IMR-90 (cell line): ENCODE measurements around the gene CMIP. TPM values are rescaled to one million over a fixed set of nuclear protein-coding genes. Genes with fewer than 3 reads are reported as not detected.

Experiments used
- ATAC-seq: fragments of 200-7000 bp; cut with Tn5 transposase; 2 replicates; pipeline ENCODE4 v1.9.1; 2020; ENCODE audit warnings: low read depth, mild to moderate bottlenecking, moderate library complexity
- BruUV-seq: library from RNA; stranded (reverse); fragments of 400-500 nt; replicated peaks from 2 replicates; lab custom pipeline; 2021; lab: Mats Ljungman, UMichigan
- CTCF ChIA-PET: fragments of 300-600 bp; formaldehyde crosslinking; extraction: SDS; loops from one replicate; lab custom pipeline; 2021; ENCODE audit warnings: antibody characterized with exemption; lab: Yijun Ruan, JAX
- POLR2A ChIA-PET: fragments of 300-600 bp; sonication (Branson Sonifier 250); formaldehyde crosslinking; loops from one replicate; lab custom pipeline; 2022; ENCODE audit warnings: antibody characterized with exemption; ENCODE audit not compliant: unreplicated experiment; lab: Charles Lee
- DNase-seq: peaks from one replicate; pipeline ENCODE4 v3.0.0; 2013
- H2AFZ ChIP-seq: replicated peaks from 2 replicates; pipeline ENCODE3; 2013; ENCODE audit warnings: low read length, mild to moderate bottlenecking; ENCODE audit not compliant: poor library complexity
- H2AK5ac ChIP-seq: 2 replicates; pipeline ENCODE4 v1.6.1; 2013; ENCODE audit warnings: low read depth, low read length, inconsistent platforms
- H2AK9ac ChIP-seq: replicated peaks from 2 replicates; pipeline ENCODE3; 2013; ENCODE audit warnings: mild to moderate bottlenecking, low read depth, low read length, moderate library complexity; ENCODE audit not compliant: poor library complexity
- H2BK120ac ChIP-seq: 2 replicates; pipeline ENCODE4 v1.6.1; 2013; ENCODE audit warnings: low read depth, low read length, inconsistent platforms
- H2BK15ac ChIP-seq: 3 replicates; pipeline ENCODE4 v1.6.1; 2013; ENCODE audit warnings: low read depth, low read length, inconsistent platforms
- H2BK20ac ChIP-seq: 2 replicates; pipeline ENCODE4 v1.6.1; 2013; ENCODE audit warnings: low read depth, mild to moderate bottlenecking, inconsistent platforms, low read length, moderate library complexity
- H2BK5ac ChIP-seq: 2 replicates; pipeline ENCODE4 v1.6.1; 2013; ENCODE audit warnings: mild to moderate bottlenecking, low read depth, low read length, inconsistent platforms; ENCODE audit not compliant: poor library complexity, severe bottlenecking
- H3K14ac ChIP-seq: replicated peaks from 2 replicates; pipeline ENCODE4 v1.6.1; 2013; ENCODE audit warnings: low read depth, low read length, inconsistent platforms
- H3K18ac ChIP-seq: 2 replicates; pipeline ENCODE4 v1.6.1; 2013; ENCODE audit warnings: low read depth, low read length, control low read depth
- H3K23ac ChIP-seq: 2 replicates; pipeline ENCODE4 v1.6.1; 2013; ENCODE audit warnings: low read depth, low read length, inconsistent platforms
- H3K27ac ChIP-seq: 2 replicates; pipeline ENCODE4 v1.5.1; 2013; ENCODE audit warnings: mild to moderate bottlenecking, control low read depth, low read length; ENCODE audit not compliant: insufficient read depth
- H3K27me3 ChIP-seq: 2 replicates; pipeline ENCODE4 v1.6.1; 2013; ENCODE audit warnings: low read length; ENCODE audit not compliant: control insufficient read depth, insufficient read depth
- H3K36me3 ChIP-seq: 2 replicates; pipeline ENCODE4 v1.6.1; 2013; ENCODE audit warnings: low read length, mixed read lengths; ENCODE audit not compliant: control insufficient read depth, insufficient read depth
- H3K4ac ChIP-seq: 2 replicates; pipeline ENCODE4 v1.6.1; 2013; ENCODE audit warnings: low read depth, low read length, inconsistent platforms
- H3K4me1 ChIP-seq: 2 replicates; pipeline ENCODE4 v1.6.1; 2013; ENCODE audit warnings: low read length, mixed read lengths; ENCODE audit not compliant: control insufficient read depth, insufficient read depth
- H3K4me2 ChIP-seq: 2 replicates; pipeline ENCODE4 v1.6.1; 2013; ENCODE audit warnings: low read depth, mild to moderate bottlenecking, control low read depth, low read length, moderate library complexity
- H3K4me3 ChIP-seq: 2 replicates; pipeline ENCODE4 v1.5.1; 2013; ENCODE audit warnings: low read depth, mild to moderate bottlenecking, control low read depth, low read length, moderate library complexity; ENCODE audit not compliant: insufficient read depth
- H3K56ac ChIP-seq: 2 replicates; pipeline ENCODE4 v1.6.1; 2013; ENCODE audit warnings: low read length, inconsistent platforms; ENCODE audit not compliant: insufficient read depth; ENCODE audit errors: extremely low read depth
- H3K79me1 ChIP-seq, 2 experiments: 2 replicates each; pipeline ENCODE4 v1.6.1; 2013; ENCODE audit warnings: low read length in 2 of 2, inconsistent platforms in 1 of 2, low read depth in 1 of 2
- H3K9ac ChIP-seq: 2 replicates; pipeline ENCODE4 v1.6.1; 2013; ENCODE audit warnings: low read depth, low read length, control low read depth
- H3K9me1 ChIP-seq: 2 replicates; pipeline ENCODE4 v1.6.1; 2013; ENCODE audit warnings: low read length, inconsistent platforms; ENCODE audit not compliant: insufficient read depth
- H3K9me3 ChIP-seq: 2 replicates; pipeline ENCODE4 v1.6.1; 2013; ENCODE audit warnings: low read length; ENCODE audit not compliant: control insufficient read depth, insufficient read depth
- H4K20me1 ChIP-seq: 2 replicates; pipeline ENCODE4 v1.6.1; 2013; ENCODE audit warnings: low read length, inconsistent platforms; ENCODE audit not compliant: insufficient read depth
- H4K5ac ChIP-seq: 2 replicates; pipeline ENCODE4 v1.6.1; 2013; ENCODE audit warnings: mild to moderate bottlenecking, low read depth, low read length, control low read depth
- H4K8ac ChIP-seq, 2 experiments: 2 replicates each; pipeline ENCODE4 v1.6.1; 2013; ENCODE audit warnings: low read depth in 2 of 2, low read length in 2 of 2, control low read depth in 1 of 2, inconsistent platforms in 1 of 2
- H4K91ac ChIP-seq: 2 replicates; pipeline ENCODE4 v1.6.1; 2013; ENCODE audit warnings: low read depth, low read length, inconsistent platforms; ENCODE audit not compliant: insufficient read depth
- CEBPB ChIP-seq: IDR thresholded peaks from 2 replicates; pipeline ENCODE4 v1.6.1; 2012; ENCODE audit warnings: low read depth, low read length, improper control_type of control experiment
- MAZ ChIP-seq: IDR thresholded peaks from 2 replicates; pipeline ENCODE4 v1.6.1; 2012; ENCODE audit warnings: low read depth, mild to moderate bottlenecking, low read length, improper control_type of control experiment, moderate library complexity, borderline replicate concordance
- NFE2L2 ChIP-seq: fragments of 150-350 bp; IDR thresholded peaks from 2 replicates; pipeline ENCODE4 v1.6.1; 2016; ENCODE audit warnings: low read depth, mild to moderate bottlenecking, low read length
- POLR2A ChIP-seq: IDR thresholded peaks from 2 replicates; pipeline ENCODE4 v1.6.1; 2012; ENCODE audit warnings: mild to moderate bottlenecking, low read depth, low read length
- SMC3 ChIP-seq: fragments of 150-350 bp; IDR thresholded peaks from 2 replicates; pipeline ENCODE4 v1.6.1; 2016; ENCODE audit warnings: low read depth, mild to moderate bottlenecking, antibody characterized with exemption, low read length, moderate library complexity
- WGBS, 2 experiments: methylation state at CpG; one replicate each; pipeline versions ENCODE4 v1.1.5 to v1.1.7; 2013; ENCODE audit warnings: missing lambda C conversion rate in 2 of 2; ENCODE audit not compliant: insufficient read length in 1 of 2; ENCODE audit errors: extremely low coverage in 2 of 2; 5-methylcytosine and 5-hydroxymethylcytosine counted together
- dilution Hi-C: fragments of 300-500 bp; cut with HindIII; formaldehyde crosslinking; loops from one replicate; pipeline ENCODE4 v1.14.3; 2018; ENCODE audit warnings: low sequenced_read_pairs; ENCODE audit not compliant: unreplicated experiment
- in situ Hi-C: fragments of 300-500 bp; cut with MboI; formaldehyde crosslinking; loops from 3 replicates; pipeline ENCODE4 v1.14.3; 2019; ENCODE audit warnings: low sequenced_read_pairs, inconsistent platforms, mixed read lengths
- intact Hi-C: fragments of 100-400 bp; cut with micrococcal nuclease; formaldehyde crosslinking; loops from 2 replicates; pipeline ENCODE4 v1.10.0; 2022
- polyA plus RNA-seq, 3 experiments: library from polyadenylated mRNA; depleted of rRNA; stranded (reverse); fragments of >200 nt; gene quantifications; 2 replicates each; pipeline ENCODE4 v1.2.3, GENCODE V29; 2012; ENCODE audit warnings: low replicate concordance in 1 of 3
- total RNA-seq: library from RNA; depleted of rRNA; stranded (reverse); fragments of >200 nt; gene quantifications from 2 replicates; pipeline ENCODE4 v1.2.3, GENCODE V29; 2012
- TF ChIP-seq, protein P1 (sequence below): fragments of 150-350 bp; IDR thresholded peaks from 2 replicates; pipeline ENCODE4 v1.6.1; 2016; ENCODE audit warnings: low read depth, mild to moderate bottlenecking, low read length, moderate library complexity, borderline replicate concordance

The CMIP gene
- total and polyA plus RNA-seq, 2 of the 4 experiments (the other 2 are of a cell fraction): 3.2 to 11.6 TPM

DNA sequence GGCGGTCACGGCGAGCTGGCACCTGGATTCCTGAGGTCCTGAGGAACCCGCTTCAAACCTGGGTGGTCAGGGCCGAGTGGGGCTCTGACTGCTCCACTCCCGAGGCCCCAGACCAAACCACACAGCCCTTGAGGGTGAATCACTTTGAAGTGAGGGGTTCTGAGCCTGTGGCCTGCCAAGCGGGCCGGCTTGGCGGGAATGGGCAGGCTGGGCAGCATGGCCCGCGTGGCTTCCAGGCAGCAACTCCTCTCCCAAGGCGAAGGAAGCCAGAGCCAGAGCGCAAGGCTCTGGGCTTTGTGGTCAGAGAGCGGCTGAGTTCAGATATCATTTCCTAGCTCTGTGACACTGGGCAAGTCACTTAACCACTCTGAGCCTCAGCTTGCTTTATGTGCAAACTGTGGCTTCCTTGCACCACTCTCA, 42.7 kb downstream of the CMIP start:
- H3K4me1 ChIP-seq: peaks cover 26% of the 10 kb centered on the region
- WGBS, 2 experiments: no CpG with 5 or more reads among the region's 14 CpGs
- BruUV-seq: no TSS peak

More for the DNA sequence above, 42.7 kb downstream of the CMIP start:
- Histone ChIP-seq H3K4me3 (no peak overlapping the region), H3K9me3 (no peaks in the 10 kb centered on the region), H3K27me3 (no peaks in the 10 kb centered on the region), H3K36me3 (no peaks in the 10 kb centered on the region), H3K23ac (no peak overlapping the region), H2BK15ac (no peak overlapping the region), H3K9me1 (peaks cover 23% of the 10 kb centered on the region), H2BK20ac (no peak overlapping the region), H4K5ac (no peak overlapping the region), H3K18ac (no peak overlapping the region), H3K4me2 (no peak overlapping the region), H3K9ac (no peak overlapping the region), H3K56ac (no peak overlapping the region), H2AFZ (peak overlapping the region; percentile 5), H4K20me1 (peaks cover 95% of the 10 kb centered on the region), H2BK120ac (no peak overlapping the region), H2AK9ac (no peak overlapping the region), H3K27ac (no peak overlapping the region), H3K79me1 (peaks cover 33 to 94% of the 10 kb centered on the region in 2 experiments; a peak in 3 of 4 replicates), H2BK5ac (no peak overlapping the region), H3K4ac (no peak overlapping the region), H3K14ac (no peak overlapping the region), H4K8ac (no peak overlapping the region), H4K91ac (no peak overlapping the region), H2AK5ac (no peak overlapping the region)
- dilution Hi-C loops (no loop called here), in situ Hi-C loops (no loop called here), intact Hi-C loops (no loop called here)
- ChIA-PET POLR2A (no interaction called here), CTCF (no interaction called here)
- ATAC-seq (no peak), DNase-seq (no peak)
- TF ChIP-seq NFE2L2: no peak
- TF ChIP-seq, protein P1, sequence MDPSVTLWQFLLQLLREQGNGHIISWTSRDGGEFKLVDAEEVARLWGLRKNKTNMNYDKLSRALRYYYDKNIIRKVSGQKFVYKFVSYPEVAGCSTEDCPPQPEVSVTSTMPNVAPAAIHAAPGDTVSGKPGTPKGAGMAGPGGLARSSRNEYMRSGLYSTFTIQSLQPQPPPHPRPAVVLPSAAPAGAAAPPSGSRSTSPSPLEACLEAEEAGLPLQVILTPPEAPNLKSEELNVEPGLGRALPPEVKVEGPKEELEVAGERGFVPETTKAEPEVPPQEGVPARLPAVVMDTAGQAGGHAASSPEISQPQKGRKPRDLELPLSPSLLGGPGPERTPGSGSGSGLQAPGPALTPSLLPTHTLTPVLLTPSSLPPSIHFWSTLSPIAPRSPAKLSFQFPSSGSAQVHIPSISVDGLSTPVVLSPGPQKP: no peak
- no peak for TF ChIP-seq CEBPB
- TF ChIP-seq MAZ: no peak
- TF ChIP-seq SMC3: no peak
- TF ChIP-seq POLR2A: no peak
